Measurements from ENCODE around the gene HOXB6.

HOXB6 gene

GRCh38 chr17:48609033-48609432 is 4.2 kb upstream of the HOXB6 start:
- no peak for DNase-seq

DNA sequence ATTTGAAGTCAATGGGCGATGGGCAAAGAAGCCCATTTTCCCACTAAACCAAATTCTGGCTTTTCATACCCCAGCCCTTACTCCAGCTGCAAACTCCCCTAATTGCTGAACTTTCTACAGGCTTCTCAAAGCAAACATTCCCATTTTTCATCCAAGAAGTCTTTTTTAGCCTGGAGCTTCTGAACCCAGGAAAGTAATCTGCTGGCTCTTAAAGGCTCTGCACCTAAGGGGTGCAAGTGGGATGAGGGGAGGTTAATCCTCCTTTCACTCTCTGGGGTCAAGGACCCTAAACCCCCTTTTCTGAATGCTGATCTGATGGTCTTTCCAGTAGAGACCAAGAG is 3.7 kb upstream of the HOXB6 start:
- DNase-seq: no peak

- DNase-seq: no peak
Observed at GRCh38 chr17:48606892-48607614, 2.3 kb upstream of the HOXB6 start.

DNA sequence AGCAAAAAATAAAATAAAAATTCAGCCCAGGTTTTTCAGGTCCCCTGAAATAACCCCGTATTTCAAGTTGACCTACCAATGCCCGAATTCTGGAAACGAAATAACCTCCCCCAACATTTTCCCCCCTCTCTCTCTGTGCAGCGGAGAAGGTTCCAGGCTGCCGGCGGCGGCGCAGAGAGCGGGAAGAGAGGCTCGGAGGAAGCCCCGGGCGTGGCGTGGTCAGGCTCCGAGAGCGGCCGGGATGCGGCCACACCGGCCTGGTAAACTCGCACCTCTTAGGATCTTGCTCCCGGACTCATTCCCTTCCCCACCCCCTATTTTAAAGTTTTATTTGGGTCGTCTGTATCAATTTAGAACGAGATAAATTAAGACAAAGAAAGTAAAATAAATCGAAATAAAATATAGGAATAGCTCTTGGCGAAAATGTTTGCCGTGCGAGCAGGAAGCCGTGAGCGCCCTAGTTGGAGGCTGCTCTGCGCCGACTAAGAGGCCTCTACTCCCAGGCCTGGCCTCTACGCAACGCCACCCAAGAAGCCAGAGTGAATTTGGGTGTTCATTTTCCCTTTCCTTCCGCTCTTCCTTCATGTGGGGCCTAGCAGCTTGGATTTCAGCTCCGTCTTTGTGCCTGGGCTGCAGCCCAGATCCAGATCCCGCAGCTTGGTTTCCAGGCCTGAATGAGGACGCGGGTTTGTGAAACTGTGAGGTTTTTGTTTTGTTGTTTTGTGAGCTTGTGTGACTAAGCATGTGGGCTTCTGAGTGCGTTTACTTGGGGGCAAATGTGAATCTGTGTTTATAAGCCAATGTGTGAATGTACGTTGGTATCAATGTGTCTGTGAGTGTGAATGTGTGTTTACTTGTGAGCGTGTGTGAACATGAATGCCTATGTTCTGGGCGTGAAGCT is 1.5 kb upstream of the HOXB6 start:
- no peak for DNase-seq

DNA sequence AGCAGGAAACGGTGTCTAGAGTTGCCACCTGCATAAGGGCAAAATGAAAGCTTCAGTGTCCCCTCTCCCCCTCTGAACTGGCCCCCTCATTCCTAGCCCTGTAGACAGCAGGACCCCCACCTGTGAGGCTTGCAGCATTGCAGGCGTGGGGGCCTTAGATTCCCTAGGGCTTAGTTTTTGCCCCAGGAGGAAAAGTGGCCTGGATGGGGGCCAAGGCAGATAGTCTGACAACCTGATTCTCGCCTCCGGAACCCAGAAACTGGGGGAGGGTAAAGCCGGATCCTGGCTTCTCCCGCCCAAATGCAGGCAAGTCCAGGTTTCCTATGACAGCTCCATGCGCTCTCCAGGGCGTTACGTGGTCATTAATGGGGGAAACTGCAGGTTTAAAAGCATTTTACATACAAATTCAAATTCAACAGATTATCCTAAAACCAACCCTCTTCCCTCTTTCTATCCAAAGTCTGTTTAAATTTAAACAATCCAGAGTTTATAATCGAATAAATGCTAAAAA is 678 bp upstream of the HOXB6 start:
- no peak for DNase-seq

- DNase-seq: no peak
Observed at GRCh38 chr17:48603959-48604769, 622 bp downstream of the HOXB6 start.

- no peak for DNase-seq
Observed at GRCh38 chr17:48601539-48602425, 3.0 kb downstream of the HOXB6 start.

GRCh38 chr17:48601207-48601538 is 3.6 kb downstream of the HOXB6 start:
- DNase-seq: no peak

GRCh38 chr17:48600244-48601098 is 4.3 kb downstream of the HOXB6 start:
- no peak for DNase-seq

- DNase-seq: no peak
Observed at GRCh38 chr17:48599354-48599753, 5.4 kb downstream of the HOXB6 start.

GRCh38 chr17:48598736-48599135 is 6.0 kb downstream of the HOXB6 start:
- DNase-seq: no peak

DNA sequence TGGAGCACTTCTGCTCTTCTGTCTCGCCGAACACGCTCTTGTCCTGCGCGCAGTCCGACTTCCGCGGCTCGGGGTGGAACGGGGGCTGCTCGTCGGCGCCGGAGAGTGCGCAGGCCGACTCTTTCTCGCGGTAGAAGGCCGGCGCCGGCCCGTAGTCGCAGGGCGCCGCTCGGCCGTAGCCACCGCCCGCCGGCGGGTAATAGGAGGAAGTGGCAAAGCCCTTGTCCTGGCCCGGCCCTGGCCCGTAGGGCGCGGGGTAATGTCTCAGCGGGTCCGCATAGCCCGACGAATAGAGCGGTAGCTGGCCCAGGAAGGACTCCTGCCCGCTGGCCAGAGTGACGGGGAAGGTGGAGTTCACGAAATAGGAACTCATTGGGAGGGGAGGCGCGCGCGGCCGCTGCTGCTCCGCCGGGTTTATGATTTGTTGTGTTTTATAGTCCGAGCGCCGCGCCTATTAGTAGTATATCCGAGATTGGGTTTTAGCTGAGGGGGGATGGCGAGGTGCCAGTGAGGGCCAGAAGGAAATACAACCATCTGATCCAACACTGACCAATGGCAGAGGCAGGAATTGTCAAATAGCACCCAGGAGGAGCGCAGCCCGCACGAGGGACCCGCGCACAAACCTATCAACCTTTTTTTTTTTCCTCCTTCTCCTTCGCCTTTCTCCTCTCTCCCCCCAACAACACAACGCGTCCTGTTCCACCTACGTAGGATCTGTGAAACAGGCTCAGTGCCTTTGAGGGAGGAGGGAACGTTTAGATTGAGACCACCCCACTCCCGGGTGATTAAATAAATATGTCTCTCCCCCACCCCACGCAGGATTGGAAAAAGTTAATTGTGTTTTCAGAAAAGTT is 6.8 kb downstream of the HOXB6 start:
- DNase-seq: no peak

GRCh38 chr17:48597528-48597777 is 7.3 kb downstream of the HOXB6 start:
- DNase-seq: no peak

DNA sequence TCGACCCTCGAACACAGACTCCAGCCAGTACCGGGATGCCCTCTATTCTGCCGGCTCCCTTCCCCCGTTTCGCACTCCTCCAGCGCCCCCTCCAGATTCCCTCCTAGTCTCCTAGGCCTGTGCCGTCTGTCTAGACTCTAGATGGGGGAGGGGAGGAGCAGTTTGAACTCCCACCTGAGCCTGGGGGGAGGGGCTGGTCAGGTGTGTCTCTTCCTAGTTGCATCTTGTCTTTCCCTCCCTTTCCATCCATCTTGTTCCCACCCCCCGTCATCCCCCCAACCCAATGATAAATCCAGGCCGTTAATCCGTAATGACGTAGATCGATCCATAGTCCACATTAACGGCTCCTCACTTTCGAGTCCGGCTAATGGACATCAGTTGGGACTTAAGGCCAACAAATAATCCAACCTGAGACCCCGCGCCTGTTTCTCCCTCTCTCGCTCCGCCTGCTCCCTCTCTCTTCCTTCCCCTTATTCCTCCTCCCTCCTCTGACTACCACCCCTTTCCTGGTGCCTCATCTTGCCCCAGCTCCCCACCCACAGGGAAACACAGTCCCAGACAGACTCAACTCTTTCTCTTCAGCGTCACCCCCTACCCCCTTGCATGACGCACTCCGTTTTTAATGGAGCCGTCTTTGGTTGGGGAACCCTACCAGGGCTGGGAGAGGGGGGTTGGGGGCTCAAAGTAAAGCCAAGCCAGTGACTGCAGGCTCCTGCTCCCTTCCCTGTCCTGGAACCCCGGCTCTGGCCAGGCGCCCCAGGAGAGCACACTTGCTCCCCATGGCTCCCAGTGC is 7.9 kb downstream of the HOXB6 start:
- no peak for DNase-seq

DNA sequence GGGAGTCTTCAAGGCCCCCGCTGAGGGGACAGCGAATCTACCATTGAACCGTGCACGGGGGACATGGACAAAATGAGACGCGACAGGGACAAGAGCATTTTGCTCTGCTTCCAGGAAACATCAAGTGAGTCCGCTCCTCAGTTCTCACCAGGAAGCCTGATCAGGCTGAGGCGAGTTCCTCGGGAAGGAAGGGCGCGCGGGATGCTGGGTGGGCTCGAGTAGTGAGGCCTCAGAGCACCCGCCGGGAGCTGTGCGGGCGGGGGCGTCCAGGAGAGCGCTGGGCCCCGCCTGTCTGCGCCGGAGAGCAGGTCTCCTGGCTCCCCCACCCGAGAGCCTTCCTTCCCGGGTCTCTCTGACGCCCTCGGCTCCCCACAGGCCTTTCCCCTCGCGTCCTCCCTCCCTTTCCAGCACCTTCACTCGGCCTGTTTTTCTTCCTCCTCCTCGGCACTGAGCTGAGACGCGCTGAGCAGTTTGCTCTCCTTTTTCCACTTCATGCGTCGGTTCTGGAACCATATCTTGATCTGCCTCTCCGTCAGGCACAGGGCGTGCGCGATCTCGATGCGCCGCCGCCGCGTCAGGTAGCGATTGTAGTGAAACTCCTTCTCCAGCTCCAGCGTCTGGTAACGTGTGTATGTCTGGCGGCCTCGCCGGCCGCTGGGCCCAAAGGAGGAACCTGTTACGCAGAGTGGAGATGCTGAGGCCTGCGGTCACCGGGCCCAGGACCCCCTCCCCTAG is 8.6 kb downstream of the HOXB6 start:
- no peak for DNase-seq

GRCh38 chr17:48595278-48595999 is 9.3 kb downstream of the HOXB6 start:
- DNase-seq: no peak

DNA sequence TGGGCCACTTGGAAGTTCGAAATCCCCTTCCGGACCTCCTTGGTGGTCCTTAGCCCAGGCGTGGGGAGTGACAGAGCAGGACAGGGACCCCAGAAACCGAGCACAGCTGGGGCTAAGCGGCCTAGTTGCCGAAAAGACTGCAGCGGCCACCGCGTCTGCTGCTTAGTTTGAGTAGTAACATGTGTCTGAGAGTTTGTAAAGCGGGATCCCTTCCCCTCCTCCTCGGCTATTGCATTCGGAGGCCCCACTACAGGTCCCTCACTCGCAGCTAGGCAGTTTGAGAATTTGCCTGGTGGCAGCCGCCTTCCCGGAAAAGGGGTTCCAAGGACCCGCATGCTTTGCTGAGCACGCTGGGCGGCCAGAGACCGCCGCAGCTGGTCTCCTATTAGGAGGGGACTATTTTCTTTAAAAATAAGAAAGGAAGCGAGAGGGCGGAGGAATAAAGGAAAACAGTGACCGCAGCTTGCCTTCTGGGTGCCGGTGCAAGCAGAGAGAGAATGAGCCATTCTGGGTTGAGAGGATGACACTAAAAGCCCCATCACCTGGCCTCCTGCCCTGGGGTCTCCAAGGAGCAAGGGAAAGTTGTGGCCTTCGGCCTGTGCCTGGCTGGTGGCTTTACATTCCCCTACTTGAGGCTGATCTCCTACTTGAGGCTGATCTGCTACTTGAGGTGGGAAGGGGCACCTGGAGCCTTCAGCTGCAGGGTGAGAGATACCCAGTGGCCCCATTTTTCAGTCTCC is 10.1 kb downstream of the HOXB6 start:
- no peak for DNase-seq

Measured in NCI-H446 treated with DMSO at 0.1 percent for 48 hours (cell line).